Measurements from ENCODE around the gene WDR44.

WDR44 gene

GRCh38 chrX:118329175-118329574 is 16.7 kb upstream of the WDR44 start:
- no peak overlapping the region for H2AFZ ChIP-seq (ENCODE audit: low read depth)
- no peaks in the 10 kb centered on the region for H3K36me3 ChIP-seq (ENCODE audit: insufficient read depth)
- H3K4me3 ChIP-seq (IDR thresholded peaks at IDR 0.05; ENCODE audit: insufficient read depth, low read depth, low read length): no peak overlapping the region
- no peaks in the 10 kb centered on the region for H4K20me1 ChIP-seq (ENCODE audit: insufficient read depth)
- no peak overlapping the region for H3K4me2 ChIP-seq
- no peaks in the 10 kb centered on the region for H3K27me3 ChIP-seq (ENCODE audit: insufficient read depth, low read depth)
- no peaks in the 10 kb centered on the region for H3K4me1 ChIP-seq (ENCODE audit: low read depth, poor library complexity, severe bottlenecking)
- no peak overlapping the region for H3K27ac ChIP-seq
- H3K9ac ChIP-seq: no peak overlapping the region
- no peak for TF ChIP-seq CTCF (conservative IDR thresholded peaks at IDR 0.05; ENCODE audit: low read depth, low read length)
- H3K79me2 ChIP-seq (ENCODE audit: insufficient read depth, low read depth): no peaks in the 10 kb centered on the region

GRCh38 chrX:118337687-118338086 is 8.2 kb upstream of the WDR44 start:
- no peak for TF ChIP-seq CTCF (conservative IDR thresholded peaks at IDR 0.05; ENCODE audit: low read depth, low read length)
- Histone ChIP-seq H3K9ac (no peak overlapping the region), H3K4me2 (no peak overlapping the region), H3K27ac (no peak overlapping the region), H4K20me1 (ENCODE audit: insufficient read depth) (no peaks in the 10 kb centered on the region), H3K36me3 (ENCODE audit: insufficient read depth) (no peaks in the 10 kb centered on the region), H3K4me1 (ENCODE audit: low read depth, poor library complexity, severe bottlenecking) (no peaks in the 10 kb centered on the region), H3K4me3 (IDR thresholded peaks at IDR 0.05; ENCODE audit: insufficient read depth, low read depth, low read length) (no peak overlapping the region), H3K27me3 (ENCODE audit: insufficient read depth, low read depth) (no peaks in the 10 kb centered on the region), H3K79me2 (ENCODE audit: insufficient read depth, low read depth) (no peaks in the 10 kb centered on the region), H2AFZ (ENCODE audit: low read depth) (no peak overlapping the region)

GRCh38 chrX:118338930-118339329 is 7.0 kb upstream of the WDR44 start:
- H3K36me3 ChIP-seq (ENCODE audit: insufficient read depth): no peaks in the 10 kb centered on the region
- no peak for TF ChIP-seq CTCF (conservative IDR thresholded peaks at IDR 0.05; ENCODE audit: low read depth, low read length)
- H3K9ac ChIP-seq: no peak overlapping the region
- H3K27ac ChIP-seq: no peak overlapping the region
- no peak overlapping the region for H2AFZ ChIP-seq (ENCODE audit: low read depth)
- H3K4me1 ChIP-seq (ENCODE audit: low read depth, poor library complexity, severe bottlenecking): no peaks in the 10 kb centered on the region
- no peak overlapping the region for H3K4me2 ChIP-seq
- H4K20me1 ChIP-seq (ENCODE audit: insufficient read depth): no peaks in the 10 kb centered on the region
- H3K4me3 ChIP-seq (IDR thresholded peaks at IDR 0.05; ENCODE audit: insufficient read depth, low read depth, low read length): no peak overlapping the region
- H3K27me3 ChIP-seq (ENCODE audit: insufficient read depth, low read depth): no peaks in the 10 kb centered on the region
- no peaks in the 10 kb centered on the region for H3K79me2 ChIP-seq (ENCODE audit: insufficient read depth, low read depth)

- Histone ChIP-seq H3K4me2 (peak overlapping the region; percentile 68), H2AFZ (ENCODE audit: low read depth) (peak overlapping the region; percentile 79)
- no peak for TF ChIP-seq CTCF (conservative IDR thresholded peaks at IDR 0.05; ENCODE audit: low read depth, low read length)
These were observed 852 bp upstream of the WDR44 start for GRCh38 chrX:118345045-118345463.

More at GRCh38 chrX:118345045-118345463, 852 bp upstream of the WDR44 start:
- H3K27me3 ChIP-seq (ENCODE audit: insufficient read depth, low read depth): no peaks in the 10 kb centered on the region
- peak overlapping the region; percentile 74; the same call in 1 of the 2 replicates for H3K9ac ChIP-seq
- H3K4me3 ChIP-seq (IDR thresholded peaks at IDR 0.05; ENCODE audit: insufficient read depth, low read depth, low read length): no peak overlapping the region
- H3K4me1 ChIP-seq (ENCODE audit: low read depth, poor library complexity, severe bottlenecking): peaks cover 26% of the 10 kb centered on the region
- peak overlapping the region; percentile 68 for H3K27ac ChIP-seq
- peaks cover 21% of the 10 kb centered on the region for H3K79me2 ChIP-seq (ENCODE audit: insufficient read depth, low read depth)
- no peaks in the 10 kb centered on the region for H4K20me1 ChIP-seq (ENCODE audit: insufficient read depth)
- no peaks in the 10 kb centered on the region for H3K36me3 ChIP-seq (ENCODE audit: insufficient read depth)
